Stimulated activated CD8-positive, alpha-beta memory T cell treated with anti-CD3 and anti-CD28 coated beads, Interleukin-15, amount 100 ng/mL, for 4 hours (primary cell): ENCODE measurements around the gene CEP97.
"Not testable (repeated sequence)": the region's sequence is repeated elsewhere in the genome, so short reads cannot be mapped to it uniquely, and the experiment has no call there.

Source experiments
- DNase-seq, 2 donors: peaks; one replicate each; pipeline ENCODE4 v3.0.0-alpha.2; 2020; ENCODE audit warnings: low read depth in 2 of 2

The CEP97 gene, protein sequence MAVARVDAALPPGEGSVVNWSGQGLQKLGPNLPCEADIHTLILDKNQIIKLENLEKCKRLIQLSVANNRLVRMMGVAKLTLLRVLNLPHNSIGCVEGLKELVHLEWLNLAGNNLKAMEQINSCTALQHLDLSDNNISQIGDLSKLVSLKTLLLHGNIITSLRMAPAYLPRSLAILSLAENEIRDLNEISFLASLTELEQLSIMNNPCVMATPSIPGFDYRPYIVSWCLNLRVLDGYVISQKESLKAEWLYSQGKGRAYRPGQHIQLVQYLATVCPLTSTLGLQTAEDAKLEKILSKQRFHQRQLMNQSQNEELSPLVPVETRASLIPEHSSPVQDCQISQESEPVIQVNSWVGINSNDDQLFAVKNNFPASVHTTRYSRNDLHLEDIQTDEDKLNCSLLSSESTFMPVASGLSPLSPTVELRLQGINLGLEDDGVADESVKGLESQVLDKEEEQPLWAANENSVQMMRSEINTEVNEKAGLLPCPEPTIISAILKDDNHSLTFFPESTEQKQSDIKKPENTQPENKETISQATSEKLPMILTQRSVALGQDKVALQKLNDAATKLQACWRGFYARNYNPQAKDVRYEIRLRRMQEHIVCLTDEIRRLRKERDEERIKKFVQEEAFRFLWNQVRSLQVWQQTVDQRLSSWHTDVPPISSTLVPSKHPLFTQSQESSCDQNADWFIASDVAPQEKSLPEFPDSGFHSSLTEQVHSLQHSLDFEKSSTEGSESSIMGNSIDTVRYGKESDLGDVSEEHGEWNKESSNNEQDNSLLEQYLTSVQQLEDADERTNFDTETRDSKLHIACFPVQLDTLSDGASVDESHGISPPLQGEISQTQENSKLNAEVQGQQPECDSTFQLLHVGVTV

DNA sequence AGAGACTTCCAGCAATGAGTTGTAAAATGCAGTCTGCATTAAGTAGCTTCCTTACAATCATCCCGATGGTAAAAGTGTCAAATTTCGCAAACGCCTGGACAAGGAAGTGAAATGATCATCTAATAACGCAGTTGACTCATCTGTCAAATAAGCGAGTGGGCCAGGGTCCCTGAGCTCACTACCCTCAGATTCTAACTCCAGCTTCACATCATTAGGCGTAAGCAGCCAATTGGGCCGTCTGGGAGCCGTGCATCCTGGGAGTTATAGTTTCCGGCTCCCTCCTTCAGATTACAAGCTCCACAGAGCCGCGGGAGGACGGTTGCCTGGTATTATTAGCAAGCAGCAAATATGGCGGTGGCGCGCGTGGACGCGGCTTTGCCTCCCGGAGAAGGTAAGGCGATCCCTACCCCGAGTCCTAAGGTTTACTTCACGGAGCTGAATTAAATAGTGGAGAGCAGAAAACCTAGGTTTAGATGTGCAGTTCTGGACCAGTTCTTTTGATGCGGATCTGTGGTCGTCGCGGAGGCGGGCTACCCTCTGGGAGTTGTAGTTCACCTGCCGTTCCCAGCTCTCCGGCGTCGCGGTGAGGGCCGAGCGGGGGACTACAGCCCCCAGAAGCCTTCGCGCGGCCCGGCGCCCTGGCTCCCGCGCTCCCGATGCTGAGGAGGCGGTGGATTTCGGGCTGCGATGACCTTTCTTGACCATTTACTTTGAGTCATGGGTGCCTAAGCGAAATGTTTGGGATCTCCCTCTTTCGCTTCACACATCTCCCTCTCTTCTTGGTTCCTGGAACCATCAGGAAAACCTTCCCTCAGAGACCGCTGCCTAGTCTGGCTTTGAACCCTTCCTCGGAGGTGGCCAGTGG is at the start of gene CEP97:
TSS of gene CEP97 (plus strand) at position 286 of the 865 bp plus-strand sequence. CDS start at position 349, 63 bp downstream.
- peak; percentile 73 to 78 for DNase-seq

DNA sequence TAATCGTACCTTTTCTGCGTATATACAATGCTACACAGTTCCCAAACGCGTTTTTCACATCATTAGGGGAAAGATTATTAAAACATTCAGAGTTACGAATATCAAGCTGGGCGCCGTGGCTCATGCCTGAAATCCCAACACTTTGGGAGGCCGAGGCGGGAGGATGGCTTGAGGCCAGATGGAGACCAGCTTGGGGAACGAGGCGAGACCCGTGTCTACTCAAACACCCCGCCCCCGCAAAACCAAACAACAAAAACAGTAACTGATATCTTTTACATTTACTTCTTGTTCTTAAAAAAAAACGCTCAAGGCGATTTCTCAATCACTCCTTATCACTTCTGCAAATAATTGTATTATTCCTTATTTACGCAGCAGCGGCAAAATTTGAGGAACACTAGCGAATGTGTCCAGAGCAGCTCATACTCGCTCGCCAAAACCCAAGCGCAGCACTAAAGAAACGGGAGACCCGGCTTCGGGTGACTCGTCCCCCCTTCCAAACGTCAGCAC is 48.7 kb upstream of the CEP97 start:
- DNase-seq, result no peak

DNA sequence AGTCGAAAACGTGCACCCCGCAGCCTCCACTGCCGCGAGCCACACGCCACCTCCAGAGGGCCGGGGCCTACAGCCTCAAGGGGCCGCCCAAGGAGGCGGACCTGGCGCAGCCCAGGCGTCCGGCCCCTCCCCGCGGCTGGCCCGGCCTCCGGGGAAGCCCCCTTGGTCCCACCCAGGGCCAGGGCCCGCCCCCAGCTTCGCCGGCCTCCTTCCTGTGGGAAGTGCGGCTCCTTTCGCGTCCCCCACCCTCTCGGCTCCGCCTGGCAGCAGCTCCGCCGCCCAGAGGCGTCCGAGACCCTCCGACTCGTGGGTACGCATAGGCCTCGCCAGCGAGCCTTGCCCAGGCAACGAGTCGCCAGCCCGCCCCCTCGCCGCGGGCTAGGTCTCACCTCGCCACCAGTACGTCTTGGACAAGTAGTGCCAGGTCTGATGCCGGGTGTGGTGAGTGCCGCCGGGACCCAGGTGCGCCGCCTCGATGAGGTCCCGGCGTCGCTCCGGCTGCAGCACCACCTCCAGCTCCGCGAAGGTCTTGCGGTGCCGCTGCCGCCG is 48.1 kb upstream of the CEP97 start:
- peak; percentile 89 to 93 for DNase-seq

DNA sequence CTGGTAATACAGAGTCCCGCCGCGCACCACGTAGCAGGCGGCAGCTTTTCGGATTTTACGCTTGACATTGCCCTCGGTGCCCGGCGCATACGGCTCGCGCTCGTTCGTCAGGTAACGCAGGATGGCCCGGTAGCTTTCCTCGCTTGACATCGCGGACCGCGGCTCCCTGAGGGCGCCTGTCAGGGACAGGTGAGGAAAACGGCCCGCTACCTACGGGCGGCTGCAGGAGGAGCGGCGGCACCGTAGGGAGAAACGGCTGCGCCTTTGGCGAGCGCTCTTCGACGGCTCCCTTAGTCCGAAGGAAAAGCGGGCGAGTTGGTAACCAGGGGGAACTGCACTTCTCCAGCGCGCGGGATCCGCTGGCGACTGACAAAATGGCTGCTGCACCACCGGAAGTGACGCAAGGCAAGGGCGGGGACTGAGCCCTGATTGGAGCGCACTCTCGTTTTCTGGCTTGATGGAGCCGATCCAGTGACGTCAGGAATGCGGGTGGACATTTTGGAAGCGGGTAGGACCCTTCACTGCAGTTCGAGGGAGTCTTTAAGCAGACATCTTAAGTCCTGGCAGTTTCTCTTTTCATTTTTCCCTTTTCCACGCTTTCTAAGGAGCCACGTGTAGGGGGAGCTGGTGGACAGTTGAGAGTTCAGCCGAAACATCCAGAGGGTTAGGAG is 47.5 kb upstream of the CEP97 start, which contains the start of gene ZBTB11:
TSS of gene ZBTB11 (minus strand) at position 368 of the 671 bp plus-strand sequence. CDS start at position 150, 218 bp downstream.
- DNase-seq, result peak; percentile 98 to 100

DNA sequence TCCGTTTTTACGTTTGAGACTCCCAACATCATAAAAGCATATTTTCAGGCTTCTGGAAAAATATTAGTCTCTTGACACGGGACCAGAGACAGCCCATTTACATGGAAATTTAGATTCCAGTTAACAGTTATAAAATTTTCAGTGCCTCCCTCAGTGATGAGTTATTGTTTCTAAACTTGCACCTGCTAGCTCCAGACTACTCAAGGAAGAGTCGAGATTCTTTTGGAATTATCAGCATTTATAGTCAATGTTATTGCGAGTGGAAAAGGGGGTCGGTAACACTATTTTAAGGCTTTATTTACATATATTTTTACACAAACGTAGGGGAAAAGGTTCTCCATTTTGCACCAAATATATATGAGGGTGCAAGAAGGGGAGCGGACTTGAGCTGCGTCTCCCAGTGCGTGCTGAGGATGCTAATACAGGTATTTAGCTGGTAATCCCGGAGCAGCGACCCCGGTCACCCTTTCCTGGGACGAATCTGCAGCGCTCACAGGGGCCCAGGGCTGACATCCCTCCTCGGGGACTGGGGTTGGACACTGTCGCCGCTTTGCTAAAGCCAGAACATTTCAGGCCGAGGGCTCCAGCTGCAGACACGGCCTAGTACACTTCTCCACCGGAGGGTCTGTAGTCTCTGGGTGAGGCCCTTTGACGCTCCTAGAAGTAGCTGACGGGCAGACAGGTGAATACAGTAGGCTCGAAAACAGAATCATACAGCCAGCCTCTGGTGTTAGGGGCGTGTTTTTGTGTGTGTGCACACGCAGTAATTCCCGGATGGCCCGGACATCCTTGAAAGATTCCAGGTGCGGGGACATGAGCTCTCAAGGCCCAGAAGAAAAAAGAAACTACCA is 46.8 kb upstream of the CEP97 start:
- no peak for DNase-seq

DNA sequence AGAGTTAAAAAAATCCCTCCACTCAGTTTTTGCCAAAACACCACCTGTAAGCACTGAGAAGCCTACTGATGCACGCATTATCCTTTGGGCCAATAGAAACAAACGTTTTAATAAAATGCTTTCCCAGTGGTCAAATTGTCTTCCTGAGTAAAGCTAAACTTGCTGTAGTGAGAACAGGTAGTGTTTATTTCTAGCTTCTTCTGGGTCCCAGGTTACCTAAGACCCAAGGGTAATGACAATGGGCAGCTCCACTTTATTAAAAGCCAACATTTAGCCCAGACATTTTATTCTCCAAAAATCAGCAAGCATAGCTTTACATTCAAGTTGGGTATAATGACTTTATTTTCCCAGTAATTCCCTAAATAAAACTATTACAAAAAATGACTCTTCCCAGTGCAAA is 45.6 kb upstream of the CEP97 start:
- not testable (repeated sequence) for DNase-seq

DNA sequence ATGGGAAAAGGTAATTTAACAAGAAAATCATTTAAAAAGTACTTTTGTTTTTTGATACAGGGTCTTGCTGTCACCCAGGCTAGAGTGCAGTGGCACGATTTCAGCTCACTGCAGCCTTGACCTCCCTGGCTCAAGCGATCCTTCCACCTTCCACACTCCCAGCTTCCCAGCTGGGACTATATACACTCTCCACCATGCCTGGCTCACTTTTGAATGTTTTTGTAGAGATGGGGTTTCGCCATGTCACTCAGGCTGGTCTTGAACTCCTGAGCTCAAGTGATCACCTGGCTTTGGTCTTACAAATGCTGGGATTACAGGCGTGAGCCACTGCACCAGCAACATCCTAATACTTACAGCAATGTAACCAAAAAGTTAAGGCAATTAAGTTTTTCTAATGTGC is 43.9 kb upstream of the CEP97 start:
- no peak for DNase-seq

DNA sequence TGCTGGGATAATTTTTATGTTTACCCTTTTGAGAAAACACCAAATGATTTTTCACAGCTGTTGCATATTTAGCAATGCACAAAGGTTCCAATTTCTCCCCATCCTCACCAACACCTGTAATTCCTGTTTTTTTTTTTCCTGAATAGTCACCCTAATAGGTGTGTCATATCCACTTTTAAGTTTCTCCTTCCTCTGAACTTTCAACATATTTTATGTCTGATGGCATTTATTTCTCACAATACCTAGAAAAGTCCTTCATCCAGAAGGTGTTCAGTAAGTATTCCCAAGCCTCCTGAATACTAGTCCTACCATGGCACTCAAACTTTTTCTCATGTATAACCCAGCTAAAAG is 39.4 kb upstream of the CEP97 start:
- DNase-seq, result no peak

DNA sequence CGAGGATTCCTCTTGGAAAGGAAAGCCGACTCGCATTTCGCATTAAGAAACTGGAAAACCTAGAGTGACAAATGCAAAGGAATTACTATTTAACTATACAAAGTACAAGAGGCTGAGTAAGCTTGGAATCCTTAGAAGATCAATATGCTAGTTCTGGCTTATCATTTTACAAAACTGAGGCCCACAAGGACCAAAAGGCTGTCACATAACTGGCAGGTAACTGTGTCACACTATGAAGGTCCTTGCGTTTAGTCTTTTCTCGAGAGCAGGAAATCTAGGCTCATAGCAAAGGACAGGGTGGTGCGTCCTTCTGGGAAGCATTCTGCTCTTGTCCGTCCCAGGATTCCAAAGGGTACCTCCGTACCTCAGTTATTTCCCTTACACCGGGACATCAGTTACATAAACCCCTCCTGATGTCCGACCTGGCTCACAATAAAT is 38.5 kb upstream of the CEP97 start:
- DNase-seq, result no peak

DNA sequence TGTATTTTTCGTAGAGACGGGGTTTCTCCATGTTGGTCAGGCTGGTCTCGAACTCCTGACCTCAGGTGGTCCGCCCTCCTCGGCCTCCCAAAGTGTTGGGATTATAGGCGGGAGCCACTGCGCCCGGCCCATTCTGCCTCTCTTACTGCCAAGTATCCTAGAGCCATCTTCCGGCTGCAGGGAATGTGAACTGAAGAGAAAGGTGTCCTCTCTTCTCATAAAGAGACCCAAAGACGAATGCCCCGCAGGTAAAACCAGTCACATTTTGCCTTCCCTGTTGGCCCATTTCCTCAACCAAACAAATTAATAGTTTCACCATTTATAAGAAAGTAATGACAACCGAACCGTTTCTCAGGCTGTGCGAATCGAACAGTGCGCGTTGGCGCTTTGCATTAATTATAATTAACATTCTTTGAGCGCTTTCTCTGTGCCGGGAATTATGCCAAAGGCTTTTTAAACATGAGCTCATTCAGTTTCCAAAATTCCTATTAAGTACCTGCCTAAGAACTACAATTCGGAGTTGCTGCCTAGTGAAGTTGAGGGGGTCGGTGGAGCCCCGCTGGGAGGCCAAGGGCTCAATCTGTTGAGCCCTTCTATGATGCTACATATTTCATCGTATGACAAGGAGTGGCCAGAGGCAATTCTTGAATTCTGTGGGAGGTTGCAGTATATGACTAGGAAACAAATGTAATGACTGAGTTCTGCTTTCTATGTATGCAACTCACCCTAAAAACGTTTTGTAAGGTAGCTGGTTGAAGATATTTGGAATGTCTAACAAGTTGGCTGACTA is 37.1 kb upstream of the CEP97 start:
- DNase-seq, result no peak

DNA sequence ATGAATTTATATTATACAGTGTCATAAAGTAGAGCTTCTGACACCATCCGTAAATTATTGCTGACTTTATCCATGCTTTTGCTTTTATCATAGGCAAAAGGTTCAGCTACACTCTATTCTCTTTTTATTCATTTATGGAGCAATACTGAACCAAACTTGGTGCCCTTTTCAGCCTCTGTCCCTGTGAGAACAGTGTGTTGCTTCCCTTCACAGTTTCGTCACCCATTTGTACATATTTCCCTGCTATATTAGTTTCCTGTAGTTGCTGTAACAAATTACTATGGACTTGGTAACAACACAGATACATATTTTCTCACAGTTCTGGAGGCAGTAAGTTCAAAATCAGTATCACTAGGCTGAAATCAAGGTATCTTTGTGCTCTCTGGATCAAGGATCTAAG is 35.1 kb upstream of the CEP97 start:
- no peak for DNase-seq

DNA sequence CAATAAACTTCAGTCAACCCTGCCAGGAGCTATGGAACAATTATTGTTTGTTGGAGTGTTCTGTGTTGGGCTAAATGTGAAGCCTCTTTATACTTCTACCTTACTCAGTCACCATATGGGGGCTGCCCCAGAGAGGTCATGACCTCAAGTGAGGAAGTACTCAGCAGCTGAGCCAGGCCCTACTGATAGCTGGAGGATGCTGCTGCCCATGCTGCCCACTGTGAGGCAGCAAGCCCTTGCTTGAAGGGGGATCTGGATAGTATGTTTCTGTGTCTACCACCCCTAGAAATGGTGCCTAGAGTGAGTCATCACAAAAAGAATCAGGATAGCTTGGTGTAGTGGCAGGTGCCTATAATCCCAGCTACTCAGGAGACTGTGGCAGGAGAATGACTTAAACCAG is 33.4 kb upstream of the CEP97 start:
- no peak for DNase-seq

DNA sequence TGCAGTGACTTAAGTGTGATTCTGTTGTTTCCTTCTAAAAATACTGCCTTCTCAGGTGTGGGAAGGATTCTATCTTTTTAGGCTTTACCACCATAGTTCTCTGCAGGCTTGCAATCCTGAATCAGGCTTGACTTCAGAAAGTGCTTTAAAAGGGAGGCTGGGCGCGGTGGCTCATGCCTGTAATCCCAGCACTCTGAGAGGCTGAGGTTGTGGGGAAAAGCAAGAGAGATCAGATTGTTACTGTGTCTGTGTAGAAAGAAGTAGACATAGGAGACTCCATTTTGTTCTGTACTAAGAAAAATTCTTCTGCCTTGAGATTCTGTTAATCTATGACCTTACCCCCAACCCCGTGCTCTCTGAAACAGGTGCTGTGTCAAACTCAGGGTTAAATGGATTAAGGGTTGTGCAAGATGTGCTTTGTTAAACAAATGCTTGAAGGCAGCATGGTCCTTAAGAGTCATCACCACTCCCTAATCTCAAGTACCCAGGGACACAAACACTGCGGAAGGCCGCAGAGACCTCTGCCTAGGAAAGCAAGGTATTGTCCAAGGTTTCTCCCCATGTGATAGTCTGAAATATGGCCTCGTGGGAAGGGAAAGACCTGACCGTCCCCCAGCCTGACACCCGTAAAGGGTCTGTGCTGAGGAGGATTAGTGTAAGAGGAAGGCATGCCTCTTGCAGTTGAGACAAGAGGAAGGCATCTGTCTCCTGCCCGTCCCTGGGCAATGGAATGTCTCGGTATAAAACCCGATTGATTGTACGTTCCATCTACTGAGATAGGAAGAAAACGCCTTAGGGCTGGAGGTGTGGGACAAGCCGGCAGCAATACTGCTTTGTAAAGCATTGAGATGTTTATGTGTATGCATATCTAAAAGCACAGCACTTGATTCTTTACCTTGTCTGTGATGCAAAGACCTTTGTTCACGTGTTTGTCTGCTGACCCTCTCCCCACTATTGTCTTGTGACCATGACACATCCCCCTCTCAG is 32.4 kb upstream of the CEP97 start:
- DNase-seq, result not testable (repeated sequence)

DNA sequence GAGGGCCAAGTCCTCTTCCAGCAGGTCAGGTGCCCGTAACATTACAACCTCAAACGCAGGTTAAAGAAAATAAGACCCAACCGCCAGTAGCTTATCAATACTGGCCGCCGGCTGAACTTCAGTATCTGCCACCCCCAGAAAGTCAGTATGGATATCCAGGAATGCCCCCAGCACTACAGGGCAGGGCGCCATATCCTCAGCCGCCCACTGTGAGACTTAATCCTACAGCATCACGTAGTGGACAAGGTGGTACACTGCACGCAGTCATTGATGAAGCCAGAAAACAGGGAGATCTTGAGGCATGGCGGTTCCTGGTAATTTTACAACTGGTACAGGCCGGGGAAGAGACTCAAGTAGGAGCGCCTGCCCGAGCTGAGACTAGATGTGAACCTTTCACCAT is 30.9 kb upstream of the CEP97 start:
- not testable (repeated sequence) for DNase-seq

DNA sequence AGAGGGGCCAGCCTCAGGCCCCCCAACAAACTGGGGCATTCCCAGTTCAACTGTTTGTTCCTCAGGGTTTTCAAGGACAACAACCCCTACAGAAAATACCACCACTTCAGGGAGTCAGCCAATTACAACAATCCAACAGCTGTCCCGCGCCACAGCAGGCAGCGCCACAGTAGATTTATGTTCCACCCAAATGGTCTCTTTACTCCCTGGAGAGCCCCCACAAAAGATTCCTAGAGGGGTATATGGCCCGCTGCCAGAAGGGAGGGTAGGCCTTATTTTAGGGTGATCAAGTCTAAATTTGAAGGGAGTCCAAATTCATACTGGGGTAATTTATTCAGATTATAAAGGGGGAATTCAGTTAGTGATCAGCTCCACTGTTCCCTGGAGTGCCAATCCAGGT is 29.6 kb upstream of the CEP97 start:
- not testable (repeated sequence) for DNase-seq

DNA sequence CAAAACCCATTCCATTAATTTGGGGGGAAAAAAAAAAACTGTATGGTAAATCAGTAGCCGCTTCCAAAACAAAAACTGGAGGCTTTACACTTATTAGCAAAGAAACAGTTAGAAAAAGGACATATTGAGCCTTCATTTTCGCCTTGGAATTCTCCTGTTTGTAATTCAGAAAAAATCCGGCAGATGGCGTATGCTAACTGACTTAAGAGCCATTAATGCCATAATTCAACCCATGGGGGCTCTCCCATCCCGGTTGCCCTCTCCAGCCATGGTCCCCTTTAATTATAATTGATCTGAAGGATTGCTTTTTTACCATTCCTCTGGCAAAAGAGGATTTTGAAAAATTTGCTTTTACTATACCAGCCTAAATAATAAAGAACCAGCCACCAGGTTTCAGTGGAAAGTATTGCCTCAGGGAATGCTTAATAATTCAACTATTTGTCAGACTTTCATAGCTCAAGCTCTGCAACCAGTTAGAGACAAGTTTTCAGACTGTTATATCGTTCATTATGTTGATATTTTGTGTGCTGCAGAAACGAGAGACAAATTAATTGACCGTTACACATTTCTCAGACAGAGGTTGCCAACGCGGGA is 28.5 kb upstream of the CEP97 start:
- DNase-seq, result no peak
